ENCODE measurements around the gene KCNT2.
"Not testable (repeated sequence)": the region's sequence is repeated elsewhere in the genome, so short reads cannot be mapped to it uniquely, and the experiment has no call there.

KCNT2 gene

GRCh38 chr1:196517193-196517592 is 91.0 kb downstream of the KCNT2 start:
- DNase-seq (ENCODE audit: low read depth) = no peak
- no peak for TF ChIP-seq CTCF (conservative IDR thresholded peaks at IDR 0.05; ENCODE audit: low read depth, low read length)
- H3K4me3 ChIP-seq (ENCODE audit: low read length) = no peak overlapping the region

DNA sequence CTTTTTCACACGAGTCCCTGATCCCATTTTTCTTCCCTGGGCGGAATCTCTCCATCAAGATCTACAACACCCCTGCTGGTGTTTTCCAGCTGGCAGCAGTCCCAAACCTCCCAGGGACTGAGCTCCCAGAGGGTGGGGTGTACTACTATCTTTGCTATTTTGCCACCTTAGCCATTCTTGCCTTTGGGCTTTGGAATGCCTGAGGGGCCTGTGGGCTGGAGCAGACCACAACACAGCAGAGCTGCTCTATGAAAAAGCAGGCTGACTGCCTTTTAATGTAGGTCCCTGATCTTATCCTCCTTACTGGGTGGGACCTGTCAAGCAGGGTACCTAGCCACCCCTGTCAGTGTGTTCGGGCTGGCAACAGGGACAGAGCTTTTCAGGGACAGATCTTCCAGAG is 91.9 kb downstream of the KCNT2 start:
- no peak for DNase-seq (ENCODE audit: low read depth)
- no peak overlapping the region for H3K4me3 ChIP-seq (ENCODE audit: low read length)
- no peak for TF ChIP-seq CTCF (conservative IDR thresholded peaks at IDR 0.05; ENCODE audit: low read depth, low read length)

DNA sequence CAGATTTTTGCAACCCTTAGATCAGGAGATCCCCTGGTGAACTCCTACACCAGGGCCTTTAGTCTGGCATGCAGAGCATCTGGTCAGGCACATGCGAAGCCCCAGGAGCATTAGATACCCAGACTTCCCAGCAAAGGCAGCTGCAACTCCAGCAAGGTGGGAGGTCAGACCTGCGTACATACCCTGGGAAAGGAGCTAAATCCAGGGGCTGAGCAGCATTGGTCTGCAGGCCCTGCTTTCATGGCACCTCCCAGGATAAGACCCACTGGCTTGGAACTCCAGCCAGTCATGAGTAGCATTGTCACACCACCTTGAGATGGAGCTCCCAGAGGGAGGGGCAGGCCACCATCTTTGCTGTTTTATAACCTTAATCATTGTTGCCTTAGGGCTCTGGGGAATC is 92.3 kb downstream of the KCNT2 start:
- H3K4me3 ChIP-seq (ENCODE audit: low read length) = no peak overlapping the region
- no peak for DNase-seq (ENCODE audit: low read depth)
- TF ChIP-seq CTCF (conservative IDR thresholded peaks at IDR 0.05; ENCODE audit: low read depth, low read length) = no peak

GRCh38 chr1:196513821-196514220 is 94.4 kb downstream of the KCNT2 start:
- H3K4me3 ChIP-seq (ENCODE audit: low read length) = no peak overlapping the region
- DNase-seq (ENCODE audit: low read depth) = no peak
- no peak for TF ChIP-seq CTCF (conservative IDR thresholded peaks at IDR 0.05; ENCODE audit: low read depth, low read length)

GRCh38 chr1:196510451-196510850 is 97.8 kb downstream of the KCNT2 start:
- no peak overlapping the region for H3K4me3 ChIP-seq (ENCODE audit: low read length)
- TF ChIP-seq CTCF (conservative IDR thresholded peaks at IDR 0.05; ENCODE audit: low read depth, low read length) = no peak
- no peak for DNase-seq (ENCODE audit: low read depth)

DNA sequence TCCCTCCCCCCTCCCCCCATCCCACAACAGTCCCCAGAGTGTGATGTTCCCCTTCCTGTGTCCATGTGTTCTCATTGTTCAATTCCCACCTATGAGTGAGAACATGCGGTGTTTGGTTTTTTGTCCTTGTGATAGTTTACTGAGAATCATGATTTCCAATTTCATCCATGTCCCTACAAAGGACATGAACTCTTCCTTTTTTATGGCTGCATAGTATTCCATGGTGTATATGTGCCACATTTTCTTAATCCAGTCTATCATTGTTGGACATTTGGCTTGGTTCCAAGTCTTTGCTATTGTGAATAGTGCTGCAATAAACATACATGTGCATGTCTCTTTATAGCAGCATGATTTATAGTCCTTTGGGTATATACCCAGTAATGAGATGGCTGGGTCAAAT is 104.0 kb downstream of the KCNT2 start:
- not testable (repeated sequence) for DNase-seq (ENCODE audit: low read depth); H3K4me3 ChIP-seq (ENCODE audit: low read length)

- H3K4me3 ChIP-seq (ENCODE audit: low read length) = no peak overlapping the region
- no peak for DNase-seq (ENCODE audit: low read depth)
- TF ChIP-seq CTCF (conservative IDR thresholded peaks at IDR 0.05; ENCODE audit: low read depth, low read length) = no peak
Observed at GRCh38 chr1:196502437-196502836, 105.8 kb downstream of the KCNT2 start.

Measured in retinal pigment epithelial cell (primary cell).